HUDEP-2 (cell line): ENCODE results near the gene PPP1R2.
"Not testable (repeated sequence)": the region's sequence is repeated elsewhere in the genome, so short reads cannot be mapped to it uniquely, and the experiment has no call there.

Source experiments
- DNase-seq, 76 experiments: peaks; one replicate each; lab custom pipeline; 2025; ENCODE audit not compliant: unreplicated experiment in 76 of 76; lab: John Stamatoyannopoulos, UW

Gene PPP1R2

DNA sequence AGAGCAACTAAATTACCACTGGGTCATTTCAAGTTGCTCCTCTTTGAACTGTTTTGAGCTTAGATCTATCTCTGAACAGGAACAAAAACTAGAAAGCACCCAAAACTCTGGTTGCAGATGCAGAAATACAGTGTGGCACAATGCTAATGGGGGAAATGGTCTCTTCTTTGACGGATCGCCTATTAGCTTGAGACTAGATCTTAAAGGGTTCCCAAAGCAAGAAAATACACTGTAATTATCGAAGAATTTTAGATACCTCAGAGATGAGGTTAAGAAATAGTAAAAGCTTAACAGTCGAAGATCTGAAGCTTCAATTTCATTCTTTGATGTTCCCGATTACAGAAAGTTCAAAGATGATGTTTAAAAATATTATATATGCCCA lies 818 bp downstream of the PPP1R2 start:
- DNase-seq, result peak in 5 of 76 experiments; percentile 2 to 16 (median 5)

DNA sequence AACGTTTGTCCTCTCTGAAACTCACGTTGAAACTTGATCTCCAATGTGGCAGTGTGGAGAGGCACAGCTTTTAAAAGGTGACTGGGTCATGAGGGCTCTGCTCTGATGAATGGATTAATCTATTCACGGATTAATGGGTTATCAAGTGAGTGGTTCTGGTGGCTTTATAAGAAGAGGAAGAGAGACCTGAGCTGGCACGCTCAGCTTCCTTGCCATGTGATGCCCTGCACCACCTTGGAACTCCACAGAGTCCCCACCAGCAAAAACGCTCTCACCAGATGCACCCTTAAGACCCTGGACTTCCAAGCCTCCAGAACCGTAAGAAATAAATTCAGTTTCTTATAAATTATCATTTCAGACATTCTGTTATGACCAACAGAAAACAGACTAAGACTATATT lies 2.6 kb downstream of the PPP1R2 start:
- DNase-seq, result no peak

DNA sequence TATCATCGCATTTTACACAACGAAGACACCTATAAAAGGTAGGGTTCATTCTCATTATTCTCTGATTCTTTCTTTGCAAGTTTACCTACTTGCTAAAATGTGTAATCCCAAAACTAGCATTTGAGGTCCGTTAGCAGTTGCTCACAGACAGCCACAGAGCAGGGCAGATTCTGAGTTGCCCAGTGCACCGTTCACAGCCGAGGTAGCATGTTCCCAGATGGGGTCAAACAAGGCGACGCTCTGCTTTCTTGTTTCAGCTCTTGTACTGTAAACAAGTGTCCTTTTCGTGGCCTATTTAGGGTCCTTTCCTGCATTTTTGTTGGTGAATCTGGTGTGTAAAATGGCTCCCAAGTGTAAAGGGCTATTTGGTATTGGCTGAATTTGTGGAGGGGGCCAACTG lies 3.1 kb downstream of the PPP1R2 start:
- no peak for DNase-seq

DNA sequence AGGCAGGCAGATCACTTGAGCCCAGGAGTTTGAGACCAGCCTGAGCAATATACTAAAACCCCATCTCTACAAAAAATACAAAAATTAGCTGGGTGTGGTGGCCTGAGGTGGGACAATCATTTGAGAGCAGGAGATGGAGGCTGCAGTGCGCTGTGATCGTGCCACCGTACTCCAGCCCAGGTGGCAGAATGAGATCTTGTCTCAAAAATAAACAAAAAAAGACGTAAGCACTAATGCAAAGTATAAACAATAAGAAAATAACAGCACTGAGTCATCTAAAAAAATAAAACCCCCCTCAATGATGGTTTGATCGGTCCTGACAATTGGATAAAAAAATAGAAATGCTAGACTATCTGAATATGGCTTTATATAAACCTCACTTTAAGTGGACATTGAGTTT lies 3.6 kb downstream of the PPP1R2 start:
- DNase-seq, result no peak

DNA sequence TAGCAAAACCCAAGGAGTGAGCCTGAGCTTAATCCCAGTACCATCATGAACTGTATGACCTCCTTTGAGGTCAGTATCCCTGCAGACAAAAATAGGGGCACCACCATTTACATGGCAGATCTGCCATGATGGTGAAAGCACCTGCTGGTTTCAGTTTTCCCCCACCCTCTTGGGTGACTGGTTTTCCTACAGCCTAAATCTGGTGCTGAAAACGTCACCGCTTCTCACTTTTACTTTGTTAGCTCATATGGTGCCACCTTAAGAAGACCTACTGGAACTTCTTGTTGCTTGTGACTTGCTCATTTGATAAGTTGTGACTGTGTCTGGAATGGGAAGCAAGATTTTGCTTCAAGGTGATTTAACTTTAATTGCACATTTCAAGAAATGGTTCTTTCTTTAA lies 5.1 kb downstream of the PPP1R2 start:
- no peak for DNase-seq

DNA sequence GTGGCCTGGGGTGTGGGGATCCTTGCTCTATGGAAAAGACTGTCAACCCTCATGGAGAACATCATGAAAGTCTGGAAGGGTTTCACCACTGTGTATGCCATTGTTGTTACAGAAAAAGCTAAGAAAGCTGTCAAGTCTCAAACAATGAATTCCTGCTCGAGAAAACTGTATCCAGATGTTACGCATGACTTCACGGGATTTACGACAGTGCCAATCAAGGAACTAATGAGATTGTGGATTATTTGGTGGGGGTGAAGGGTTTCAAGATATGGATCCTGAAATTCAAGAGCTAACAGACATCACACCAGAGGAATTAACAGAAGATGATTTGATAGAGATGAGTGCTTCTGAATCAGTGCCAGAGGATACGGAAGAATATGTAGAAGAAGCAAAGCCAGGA lies 7.8 kb downstream of the PPP1R2 start:
- no peak for DNase-seq

DNA sequence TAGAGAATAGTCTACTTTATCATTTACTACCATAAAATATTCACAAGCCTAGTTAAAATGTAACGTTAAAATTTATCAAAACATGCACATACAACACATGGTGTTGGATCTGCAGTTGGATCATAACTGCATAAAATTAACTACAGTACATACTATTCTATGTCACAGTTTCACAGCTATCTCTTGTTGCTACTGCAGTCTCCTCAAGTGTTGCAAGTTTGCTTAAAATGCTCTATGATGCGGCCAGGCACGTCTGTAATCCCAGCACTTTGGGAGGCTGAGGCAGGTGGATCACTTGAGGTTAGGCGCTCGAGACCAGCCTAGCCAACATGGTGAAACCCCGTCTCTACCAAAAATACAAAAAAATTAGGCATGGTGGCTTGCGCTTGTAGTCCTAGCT lies 10.3 kb downstream of the PPP1R2 start:
- DNase-seq, result no peak

DNA sequence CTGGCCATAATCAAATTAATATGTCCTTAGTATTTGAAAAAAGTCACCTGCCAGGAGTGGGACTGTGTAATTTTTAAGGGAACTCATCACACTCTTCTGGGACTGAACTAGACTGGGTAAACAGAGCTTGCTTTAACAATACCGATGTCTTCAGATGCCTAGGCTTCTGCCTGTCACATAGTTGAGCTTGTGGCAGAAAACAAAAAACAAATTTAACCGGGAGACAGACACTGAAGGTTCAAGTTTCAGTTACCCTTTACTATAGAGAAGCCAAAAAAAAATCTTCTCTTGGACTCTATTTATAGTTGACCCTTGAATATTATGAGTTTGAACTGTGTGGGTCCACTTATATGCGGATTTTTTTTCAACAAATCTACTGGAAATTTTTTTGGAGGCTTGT lies 10.8 kb downstream of the PPP1R2 start:
- no peak for DNase-seq

DNA sequence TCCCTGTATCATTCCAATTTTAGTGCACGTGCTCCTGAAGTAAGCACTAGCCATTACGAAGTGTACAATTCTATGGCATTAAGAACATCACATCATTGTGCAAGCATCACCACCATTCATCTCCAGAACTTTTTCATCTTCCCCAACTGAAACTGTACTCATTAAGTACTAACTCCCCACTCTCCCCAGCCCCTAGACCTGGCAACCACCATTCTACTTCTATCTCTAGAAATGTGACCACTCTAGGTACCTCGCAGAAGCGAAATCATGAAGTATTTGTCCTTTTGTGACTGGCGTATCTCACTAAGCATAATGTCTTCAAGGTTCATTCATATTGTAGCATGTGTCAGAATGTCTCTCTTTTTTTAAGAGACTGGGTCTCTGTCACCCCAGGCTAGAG lies 11.4 kb downstream of the PPP1R2 start:
- no peak for DNase-seq

DNA sequence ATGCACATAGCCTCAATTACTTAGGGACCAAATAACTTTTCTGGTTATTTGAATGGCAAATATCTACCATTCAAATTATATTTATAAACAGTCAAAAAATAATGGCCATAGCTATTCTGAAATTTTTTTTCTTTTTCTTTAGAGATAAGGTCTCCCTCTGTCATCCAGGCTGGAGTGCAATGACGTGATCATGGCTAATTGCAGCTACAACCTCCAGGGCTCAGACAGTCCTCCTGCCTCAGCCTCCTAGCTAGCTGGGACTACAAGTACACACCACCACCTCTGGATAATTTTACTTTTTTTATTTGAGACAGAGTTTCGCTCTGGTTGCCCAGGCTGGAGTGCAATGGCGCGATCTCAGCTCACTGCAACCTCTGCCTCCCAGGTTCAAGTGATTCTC lies 16.6 kb downstream of the PPP1R2 start:
- DNase-seq, result no peak

DNA sequence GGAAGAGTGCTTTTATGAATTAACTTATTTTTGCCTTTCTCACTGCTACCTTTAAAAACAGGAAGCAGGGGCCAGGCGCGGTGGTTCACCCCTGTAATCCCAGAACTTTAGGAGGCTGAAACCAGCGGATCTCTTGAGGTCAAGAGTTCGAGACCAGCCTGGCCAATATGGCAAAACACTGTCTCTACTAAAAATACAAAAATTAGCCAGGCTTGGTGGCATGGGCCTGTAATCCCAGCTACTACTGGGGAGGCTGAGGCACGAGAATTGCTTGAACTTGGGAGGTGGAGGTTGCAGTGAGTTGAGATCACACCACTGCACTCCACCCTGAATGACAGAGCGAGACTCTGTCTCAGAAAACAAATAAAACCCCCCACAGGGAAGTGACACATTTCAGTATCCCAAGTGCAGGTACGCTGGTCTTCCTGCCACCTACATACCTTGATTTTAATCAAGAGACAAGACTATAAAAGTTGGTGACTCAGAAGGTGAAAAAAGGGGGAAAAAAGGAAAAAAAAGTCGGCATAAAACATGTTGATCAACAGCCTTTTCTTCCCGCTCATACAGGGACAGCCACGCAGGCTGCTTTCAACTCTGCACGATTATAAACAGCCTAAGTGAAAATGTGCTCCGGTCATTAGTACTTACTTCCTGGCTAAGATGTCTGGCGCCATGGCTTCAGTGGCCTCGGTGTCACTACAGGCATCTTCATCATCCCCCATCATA lies 18.8 kb downstream of the PPP1R2 start:
- DNase-seq, result no peak

DNA sequence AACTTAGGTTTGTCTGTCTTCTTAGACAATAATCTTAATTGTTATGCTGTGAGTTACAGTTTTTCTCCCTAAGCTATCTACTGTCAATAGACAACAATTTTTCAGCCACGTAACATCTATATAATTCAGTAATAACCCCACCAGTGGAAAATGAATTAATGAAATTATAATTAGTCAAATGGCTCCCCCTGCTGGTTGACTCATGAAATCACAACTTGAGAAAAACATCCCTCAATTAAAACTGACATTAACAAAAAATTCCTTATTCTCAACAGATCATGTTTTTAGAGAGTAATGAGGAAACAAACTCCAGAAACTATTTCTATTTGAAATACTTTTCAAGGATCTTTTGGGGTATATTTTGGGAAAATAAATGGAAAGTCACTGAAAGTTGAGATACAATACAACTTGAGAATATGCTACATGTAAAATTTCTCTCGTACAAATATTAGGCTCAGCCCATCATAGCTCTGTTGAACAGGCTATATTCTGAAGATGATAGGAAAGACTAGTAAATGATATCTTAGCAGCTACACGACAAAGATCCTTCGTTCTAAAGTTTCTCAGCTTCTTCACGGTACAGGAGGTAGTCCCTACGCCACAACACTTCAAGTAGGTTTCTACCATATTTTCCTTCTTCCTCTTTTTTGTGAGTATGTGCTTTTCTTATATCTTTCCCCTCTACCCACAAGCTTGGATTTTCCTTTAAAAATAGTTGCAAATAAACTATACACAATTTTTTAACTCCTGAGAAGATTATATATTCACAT lies 20.7 kb downstream of the PPP1R2 start:
- DNase-seq, result peak in 21 of 76 experiments; percentile 11 to 49 (median 24)

DNA sequence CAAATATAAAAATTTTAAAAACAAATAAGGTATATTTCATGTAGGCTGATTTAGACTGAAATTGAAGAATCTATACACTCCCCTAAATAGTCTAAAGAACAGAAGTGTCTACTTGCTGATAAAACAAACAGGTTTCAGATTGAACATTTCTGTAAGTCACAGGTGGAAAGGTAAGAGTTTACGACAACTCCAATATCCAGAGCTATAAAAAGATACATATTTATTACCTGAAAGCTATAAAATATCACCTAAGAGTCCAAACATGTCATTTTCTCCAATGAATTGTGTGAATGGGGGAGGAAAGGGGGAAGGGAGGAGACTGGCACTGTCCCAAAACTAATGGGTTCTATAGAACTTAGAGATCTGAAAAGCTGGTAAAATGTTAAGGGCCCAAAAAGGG lies 26.1 kb downstream of the PPP1R2 start:
- DNase-seq, result no peak

DNA sequence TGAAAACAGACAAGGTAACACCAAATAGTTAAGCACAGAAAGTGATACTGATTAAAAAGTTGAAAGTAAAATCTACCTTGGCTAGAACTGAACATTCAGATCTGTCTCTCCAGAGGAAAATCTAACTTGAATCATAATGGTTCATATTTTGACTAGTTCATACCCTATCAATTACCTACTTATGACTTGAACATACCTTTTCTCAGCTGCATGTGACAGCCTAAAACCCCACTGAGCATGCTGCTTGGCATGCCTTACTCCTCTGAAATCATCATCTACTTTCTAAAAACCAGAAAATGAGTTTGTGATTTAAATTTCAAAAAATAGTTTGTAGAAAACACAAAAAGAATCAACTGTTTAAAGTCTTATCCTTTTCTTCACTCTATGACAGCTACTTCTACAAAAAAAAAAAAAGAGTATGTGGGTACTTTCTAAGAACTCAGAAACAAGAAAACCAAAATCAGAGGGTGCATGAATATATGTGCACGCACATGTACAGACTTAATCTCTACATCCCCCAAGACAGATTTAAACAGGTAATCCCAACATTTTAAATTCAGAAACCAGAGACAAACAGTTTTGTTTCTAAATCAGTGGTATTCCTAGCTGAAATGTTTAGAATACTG lies 28.4 kb downstream of the PPP1R2 start:
- DNase-seq, result not testable (repeated sequence)

DNA sequence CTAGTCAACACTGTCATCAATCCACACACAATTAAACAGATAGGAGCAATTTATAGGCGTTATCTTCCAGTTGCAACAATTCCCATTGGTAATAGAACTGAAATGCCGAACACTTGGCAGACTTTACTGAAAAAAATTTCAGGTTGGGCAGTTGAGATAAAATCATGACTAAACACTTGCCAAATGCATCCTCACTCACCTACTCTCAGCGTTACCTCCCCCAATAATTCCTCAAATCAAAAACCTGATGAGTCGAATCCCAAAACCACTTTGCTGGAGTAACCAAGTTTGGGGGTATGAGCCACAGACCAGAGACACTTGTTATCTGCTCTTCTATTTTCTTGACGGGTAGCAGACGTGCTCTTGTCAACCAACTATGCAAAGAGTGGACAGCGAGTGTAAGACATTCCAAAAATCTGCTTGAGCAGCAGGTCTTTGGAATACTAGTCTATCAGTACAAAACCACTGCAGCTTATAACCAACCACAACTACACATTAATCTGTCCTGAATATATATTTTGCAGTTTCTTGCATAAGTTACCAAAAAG lies 30.3 kb downstream of the PPP1R2 start:
- DNase-seq, result no peak

DNA sequence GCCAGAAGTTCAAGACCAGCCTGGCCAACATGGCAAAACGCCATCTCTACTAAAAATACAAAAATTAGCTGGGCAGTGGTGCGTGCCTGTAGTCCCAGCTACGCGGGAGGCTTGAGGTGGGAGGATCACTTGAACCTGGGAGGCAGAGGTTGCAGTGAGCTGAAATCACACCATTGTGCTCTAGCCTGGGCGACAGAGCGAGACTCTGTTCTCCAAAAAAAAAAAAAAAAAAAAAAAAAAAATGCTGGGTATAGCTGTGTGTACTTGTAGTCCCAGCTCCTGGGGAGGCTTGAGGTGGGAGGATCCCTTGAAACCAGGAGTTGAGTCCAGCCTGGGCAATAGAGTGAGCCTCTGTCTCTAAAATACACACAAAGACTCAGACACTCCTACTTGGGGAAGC lies 32.0 kb downstream of the PPP1R2 start:
- no peak for DNase-seq

DNA sequence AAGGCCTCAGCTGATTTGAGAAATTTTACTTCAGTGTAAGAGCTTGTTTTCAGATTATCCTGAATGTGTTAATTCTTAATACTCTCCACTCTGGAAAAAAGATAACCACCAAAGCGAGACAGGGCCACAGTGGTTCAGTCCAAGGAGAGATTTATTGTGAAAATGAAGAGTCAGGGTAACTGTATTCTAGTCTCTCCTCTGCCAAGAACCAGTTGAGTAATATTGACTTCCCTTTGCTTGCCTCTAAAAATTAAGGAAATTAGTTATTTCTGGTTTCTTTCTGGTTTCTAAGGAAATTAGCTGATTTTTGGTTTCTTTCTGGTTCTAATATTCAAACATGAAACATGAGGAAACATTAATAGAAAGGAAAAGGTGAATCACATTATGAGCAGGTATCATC lies 34.9 kb downstream of the PPP1R2 start:
- DNase-seq, result no peak

DNA sequence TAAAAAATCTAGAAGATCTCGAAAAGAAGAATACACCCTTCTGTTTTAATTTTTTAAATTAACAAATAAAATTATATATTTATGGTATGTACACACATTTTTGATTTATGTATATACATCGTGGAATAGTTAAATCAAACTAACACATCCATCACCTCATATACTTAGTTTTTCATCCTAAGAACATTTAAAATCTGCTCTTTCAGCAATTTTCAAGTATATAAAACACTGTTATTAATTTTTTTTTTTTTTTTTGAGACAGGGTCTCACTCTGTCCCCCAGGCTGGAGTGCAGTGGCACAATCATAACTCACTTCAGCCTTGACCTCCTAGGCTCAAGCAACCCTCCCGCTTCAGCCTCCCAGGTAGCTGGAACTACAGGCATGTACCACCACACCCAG lies 67.5 kb downstream of the PPP1R2 start:
- DNase-seq, result no peak

DNA sequence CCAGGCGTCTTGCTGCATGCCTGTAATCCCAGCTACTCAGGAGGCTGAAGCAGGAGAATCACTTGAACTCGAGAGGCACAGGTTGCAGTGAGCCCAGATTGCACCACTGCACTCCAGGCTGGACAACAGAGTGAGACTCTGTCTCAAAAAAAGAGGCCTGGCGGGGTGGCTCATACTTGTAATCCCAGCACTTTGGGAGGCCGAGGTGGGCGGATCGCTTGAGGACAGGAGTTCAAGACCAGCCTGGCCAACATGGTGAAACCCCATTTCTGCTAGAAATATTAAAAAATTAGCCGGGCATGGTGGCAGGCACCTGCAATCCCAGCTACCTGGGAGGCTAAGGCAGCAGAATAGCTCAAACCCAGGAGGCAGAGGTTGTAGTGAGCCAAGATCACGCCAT lies 68.0 kb downstream of the PPP1R2 start:
- not testable (repeated sequence) for DNase-seq

DNA sequence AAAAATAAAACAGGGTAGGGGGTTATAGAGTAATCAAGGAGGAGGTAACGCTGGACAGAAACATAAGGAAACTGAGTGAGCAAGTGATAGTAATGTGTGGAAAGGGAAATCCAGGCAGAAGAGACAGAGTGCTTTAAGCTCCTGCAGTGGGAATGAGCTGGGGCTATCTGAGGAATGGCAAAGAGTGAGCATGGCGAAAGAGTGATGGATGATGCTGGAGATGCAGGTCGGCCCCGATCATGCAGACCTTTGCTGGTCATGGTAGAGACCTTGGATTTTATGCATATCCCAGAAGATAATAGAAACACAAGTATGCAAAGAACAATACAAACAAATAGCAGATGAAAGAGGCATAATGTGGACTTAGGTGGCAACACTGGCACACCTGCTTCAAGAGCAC lies 74.3 kb downstream of the PPP1R2 start:
- no peak for DNase-seq

DNA sequence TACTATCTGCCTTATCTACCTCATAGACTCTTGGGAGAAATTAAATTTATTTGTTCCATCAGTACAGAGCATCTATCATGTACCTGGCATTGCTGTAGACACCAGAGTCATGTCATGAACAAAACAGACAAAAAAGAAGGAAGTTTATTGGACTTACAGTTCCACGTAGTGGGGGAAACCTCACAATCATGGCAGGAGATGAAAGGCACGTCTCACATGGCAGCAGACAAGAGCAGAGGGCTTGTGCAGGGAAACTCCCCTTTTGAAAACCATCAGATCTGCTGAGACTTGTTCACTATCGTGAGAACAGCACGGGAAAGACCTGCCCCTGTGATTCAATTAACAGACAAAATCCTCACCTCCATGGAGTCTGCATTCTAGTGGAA lies 74.7 kb downstream of the PPP1R2 start:
- DNase-seq, result no peak
